IPS-NIHi7 (cell line): Measurements from ENCODE around the gene GPC1.
A peak's percentile ranks its signal among the peaks of the same experiment; 100 is the strongest.

Source experiments
- DNase-seq: peaks from one replicate; pipeline ENCODE4 v3.0.0; 2012; ENCODE audit warnings: mixed read lengths; ENCODE audit errors: extremely low spot score

The GPC1 gene

DNA sequence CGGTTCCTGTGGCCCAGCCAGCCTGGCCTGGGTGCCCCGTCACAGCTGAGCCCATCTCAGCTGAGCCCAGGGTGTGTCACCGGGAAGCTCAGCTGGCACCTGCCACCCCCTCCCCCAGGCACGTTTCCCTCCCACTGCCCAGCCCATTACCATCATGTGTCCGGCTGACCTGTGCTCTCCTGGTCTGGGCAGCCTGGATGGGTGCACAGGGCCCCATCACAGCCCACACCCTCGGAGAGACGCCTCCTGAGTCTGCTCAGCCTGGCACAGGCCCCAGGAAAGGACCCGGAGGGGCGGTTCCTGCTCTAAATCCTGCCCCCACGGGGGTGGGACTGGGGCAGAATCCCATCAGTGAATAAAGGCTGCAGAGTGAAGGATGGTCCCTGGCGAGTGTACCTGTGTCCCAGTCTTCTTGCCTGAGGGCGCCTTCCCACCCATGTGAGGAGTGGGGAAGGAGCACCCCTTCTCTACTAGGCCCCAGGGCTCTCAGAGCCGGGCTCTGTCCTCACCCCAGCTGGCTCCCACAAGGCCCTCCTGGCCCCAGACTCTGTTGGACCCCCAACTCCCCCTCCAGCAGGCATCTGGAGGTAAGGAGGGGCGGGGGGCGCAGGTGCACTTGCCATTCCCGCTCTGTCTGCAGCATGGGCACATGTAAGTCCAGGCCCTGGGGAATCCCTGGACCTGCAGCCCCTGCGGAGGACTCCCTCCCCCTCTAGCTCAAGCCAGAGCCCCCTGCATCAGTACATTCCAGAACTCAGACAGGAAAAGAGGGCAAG, 21.2 kb downstream of the GPC1 start:
- DNase-seq: no peak

DNA sequence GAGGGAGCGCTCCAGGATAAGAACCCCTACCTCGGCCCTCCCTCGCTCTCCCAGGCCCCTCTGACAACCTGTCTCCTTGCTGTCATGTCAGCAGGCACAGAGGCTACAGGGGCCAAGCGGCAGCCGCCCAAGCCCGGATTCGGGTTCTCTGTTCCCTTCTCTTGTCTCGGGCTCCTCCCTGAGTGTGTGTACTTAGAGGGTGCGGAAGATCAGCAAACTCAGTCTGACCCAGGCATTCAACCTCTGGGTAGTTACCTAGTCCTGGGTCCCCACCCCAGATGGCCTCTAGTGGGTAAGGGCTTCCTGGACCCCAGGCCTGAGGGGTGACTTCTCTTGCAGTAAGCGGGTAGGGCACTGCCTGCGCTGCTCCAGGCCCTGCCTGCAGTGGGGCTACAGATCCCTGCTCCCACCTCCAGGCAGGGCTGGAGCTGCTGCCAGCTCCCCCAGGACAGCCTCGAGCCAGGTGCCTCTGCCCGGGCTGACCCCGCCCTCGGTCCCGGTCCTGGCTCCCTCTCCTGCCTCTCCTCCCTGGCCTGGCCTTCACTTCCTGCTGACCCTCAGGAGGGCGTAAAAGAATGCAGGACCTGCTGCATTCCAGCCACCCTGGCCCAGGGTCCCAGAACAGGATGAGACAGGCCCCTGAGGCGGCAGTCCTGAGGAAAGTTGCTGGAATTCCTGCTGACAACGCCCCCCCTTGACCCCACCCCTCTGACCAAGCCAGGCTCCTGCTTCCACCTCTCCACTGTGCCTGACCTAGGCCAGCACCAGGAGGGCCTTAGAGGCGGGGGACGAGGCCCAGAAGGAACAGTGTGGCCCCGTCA, 22.0 kb downstream of the GPC1 start:
- peak; percentile 85 for DNase-seq

DNA sequence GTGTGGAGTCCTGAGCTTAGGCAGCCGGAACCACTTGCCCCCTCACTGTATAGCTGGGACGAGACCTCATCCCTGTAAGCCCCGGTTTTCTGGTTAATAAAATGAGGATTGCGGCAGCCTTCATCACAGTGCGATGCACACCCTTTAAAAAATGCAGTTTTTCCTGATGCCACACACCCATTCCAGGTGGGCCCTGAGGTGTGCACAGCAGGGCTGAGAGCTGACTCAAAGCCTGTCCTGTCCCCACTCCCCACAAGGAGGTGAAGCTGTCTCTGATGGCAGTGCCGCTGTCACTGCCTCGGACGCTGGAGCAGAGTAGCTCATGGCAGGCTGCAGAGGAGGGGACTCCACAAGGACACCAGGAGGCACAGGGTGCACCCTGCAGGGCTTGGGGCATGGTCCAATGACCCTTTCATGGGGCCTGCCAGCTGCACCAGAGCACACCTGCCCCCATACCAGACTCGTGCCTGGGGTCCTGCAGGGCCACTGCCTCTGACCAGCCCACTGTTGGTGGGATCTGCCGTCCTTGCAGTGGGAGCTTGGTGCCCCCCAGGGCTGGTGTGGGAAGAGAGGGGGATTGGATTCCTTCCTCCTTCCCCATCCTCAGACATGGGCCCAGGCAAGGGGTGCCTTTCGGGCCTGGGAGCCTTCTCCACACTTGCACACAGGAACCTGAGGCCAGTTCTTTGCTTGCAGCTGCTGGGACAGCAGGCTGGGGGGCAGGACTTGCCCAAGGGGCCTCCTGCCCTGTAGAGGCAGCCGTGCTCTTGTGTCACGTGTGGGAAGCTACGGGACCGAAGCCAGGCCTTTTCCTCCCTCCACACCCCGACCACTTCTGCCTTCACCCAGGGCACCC, 22.8 kb downstream of the GPC1 start:
- DNase-seq: no peak

DNA sequence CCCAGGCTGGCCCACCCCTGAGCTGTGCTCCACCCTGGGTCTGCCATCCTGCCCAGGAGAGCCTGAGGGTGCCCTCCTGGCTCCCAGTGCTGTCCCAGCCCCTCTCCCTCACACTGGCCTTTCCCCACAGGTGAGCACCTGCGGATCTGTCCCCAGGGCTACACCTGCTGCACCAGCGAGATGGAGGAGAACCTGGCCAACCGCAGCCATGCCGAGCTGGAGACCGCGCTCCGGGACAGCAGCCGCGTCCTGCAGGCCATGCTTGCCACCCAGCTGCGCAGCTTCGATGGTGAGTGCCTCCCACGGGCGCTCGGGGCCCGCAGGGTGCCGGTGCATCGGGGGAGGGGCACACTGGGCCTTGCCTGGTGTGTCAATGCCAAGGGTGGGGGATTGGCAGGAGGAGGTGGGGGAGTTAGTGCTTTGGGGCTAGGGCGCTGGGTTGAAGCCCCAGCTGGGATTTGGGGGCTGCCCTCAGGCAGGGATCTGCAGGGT, 23.5 kb downstream of the GPC1 start:
- DNase-seq: no peak

DNA sequence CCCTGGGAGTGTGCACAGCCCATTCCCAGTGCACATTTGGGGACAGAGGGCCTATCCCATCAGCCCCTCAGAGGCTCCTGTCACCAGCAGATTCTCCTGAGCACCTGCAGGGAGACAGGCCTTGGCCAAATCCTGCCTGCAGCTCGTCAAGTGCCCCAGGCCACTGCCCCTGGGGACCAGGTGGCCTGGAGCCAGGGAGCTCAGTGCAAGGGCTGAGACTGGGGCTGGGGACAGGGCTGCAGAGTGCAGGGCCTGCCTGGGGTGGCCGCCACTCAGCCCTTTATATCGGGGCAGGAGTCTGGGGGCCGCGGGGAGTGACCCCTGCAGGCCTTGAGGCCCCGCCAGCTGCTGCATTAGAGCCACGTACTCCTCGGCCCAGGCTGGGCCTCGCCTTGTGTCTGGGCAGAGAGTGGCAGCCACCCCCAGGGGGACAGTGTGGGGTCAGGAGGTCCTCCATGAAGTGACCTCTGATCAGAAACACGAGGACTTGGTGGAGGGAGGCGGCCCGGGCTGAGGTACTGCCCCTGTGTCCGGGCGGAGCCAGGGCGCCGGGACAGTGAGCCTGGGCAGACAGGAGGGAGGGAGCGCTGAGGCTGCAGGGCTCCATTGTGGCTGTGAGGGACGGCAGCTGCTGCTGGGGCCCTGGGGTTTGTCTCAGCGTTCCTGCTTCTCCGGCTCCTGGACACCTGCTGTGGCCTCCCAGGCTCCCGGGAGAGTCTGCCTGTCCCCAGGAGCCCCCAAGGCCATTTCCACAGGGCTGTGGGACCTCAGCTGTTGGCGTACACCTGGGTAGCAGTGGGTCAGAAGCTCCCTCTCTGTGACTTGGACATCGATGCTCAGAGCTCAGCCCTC, 24.2 kb downstream of the GPC1 start:
- no peak for DNase-seq

DNA sequence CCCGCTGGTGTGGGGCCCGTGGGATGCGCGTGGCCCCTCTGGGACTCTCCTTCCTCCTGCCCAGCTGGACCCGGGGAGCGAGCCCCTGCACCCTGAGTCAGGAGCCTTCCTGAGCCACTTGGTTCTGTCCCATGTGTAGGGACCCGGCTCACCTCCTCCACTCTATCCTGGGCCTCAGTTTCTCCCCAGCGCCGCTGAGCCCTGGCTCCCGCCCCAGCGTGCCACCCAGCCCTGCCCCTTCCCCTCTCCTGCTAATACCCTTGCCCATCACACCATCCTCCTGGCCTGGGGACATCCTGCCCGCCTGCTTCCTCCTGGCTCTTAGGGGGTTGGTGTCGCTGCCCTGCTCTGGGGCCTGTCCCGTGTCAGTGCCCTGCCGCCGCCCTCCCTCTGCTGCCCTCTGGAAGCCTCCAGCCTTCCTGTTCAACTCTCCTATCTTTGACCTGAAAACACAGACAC, 24.8 kb downstream of the GPC1 start:
- DNase-seq: no peak

- no peak for DNase-seq
These were observed 25.4 kb downstream of the GPC1 start for GRCh38 chr2:240460781-240461431.

GRCh38 chr2:240461471-240462072, 26.1 kb downstream of the GPC1 start:
- DNase-seq: no peak

DNA sequence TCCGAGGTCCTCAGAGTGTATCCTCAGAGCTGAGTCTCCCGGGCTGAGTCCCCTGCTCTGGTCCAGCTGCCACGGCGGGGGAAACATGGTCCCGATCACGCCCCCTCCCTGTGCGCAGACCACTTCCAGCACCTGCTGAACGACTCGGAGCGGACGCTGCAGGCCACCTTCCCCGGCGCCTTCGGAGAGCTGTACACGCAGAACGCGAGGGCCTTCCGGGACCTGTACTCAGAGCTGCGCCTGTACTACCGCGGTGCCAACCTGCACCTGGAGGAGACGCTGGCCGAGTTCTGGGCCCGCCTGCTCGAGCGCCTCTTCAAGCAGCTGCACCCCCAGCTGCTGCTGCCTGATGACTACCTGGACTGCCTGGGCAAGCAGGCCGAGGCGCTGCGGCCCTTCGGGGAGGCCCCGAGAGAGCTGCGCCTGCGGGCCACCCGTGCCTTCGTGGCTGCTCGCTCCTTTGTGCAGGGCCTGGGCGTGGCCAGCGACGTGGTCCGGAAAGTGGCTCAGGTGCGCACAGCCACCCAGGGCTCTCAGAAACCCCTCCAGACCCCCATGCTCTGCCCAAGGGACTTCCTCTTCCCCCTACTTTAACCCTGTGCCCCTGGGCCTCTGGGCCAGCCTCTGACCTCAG, 26.7 kb downstream of the GPC1 start:
- DNase-seq: no peak

- DNase-seq: no peak
These were observed 27.3 kb downstream of the GPC1 start for GRCh38 chr2:240462707-240463273.

DNA sequence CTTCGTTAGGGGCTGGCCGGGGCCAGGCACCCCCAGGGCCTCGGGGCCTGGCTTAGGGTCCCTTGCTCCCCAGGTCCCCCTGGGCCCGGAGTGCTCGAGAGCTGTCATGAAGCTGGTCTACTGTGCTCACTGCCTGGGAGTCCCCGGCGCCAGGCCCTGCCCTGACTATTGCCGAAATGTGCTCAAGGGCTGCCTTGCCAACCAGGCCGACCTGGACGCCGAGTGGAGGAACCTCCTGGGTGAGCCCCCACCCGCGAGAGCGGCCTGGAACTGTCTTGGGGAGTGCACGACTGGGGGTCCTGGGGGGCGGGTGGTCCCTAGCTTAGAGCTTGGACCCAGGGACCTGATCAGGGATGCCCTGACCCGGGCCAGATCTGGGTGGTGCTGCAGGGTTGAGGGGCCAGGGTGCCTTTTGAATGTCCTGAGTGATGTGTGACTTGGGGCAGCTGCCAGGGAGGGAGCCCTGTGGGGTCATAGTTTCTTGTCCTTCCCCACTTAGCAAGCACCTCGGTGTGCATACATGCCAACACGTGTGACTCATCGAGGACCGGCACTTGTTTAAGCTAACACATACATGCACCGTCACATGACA, 27.9 kb downstream of the GPC1 start:
- no peak for DNase-seq

GRCh38 chr2:240463866-240464481, 28.5 kb downstream of the GPC1 start:
- no peak for DNase-seq

GRCh38 chr2:240464514-240465241, 29.2 kb downstream of the GPC1 start:
- no peak for DNase-seq

DNA sequence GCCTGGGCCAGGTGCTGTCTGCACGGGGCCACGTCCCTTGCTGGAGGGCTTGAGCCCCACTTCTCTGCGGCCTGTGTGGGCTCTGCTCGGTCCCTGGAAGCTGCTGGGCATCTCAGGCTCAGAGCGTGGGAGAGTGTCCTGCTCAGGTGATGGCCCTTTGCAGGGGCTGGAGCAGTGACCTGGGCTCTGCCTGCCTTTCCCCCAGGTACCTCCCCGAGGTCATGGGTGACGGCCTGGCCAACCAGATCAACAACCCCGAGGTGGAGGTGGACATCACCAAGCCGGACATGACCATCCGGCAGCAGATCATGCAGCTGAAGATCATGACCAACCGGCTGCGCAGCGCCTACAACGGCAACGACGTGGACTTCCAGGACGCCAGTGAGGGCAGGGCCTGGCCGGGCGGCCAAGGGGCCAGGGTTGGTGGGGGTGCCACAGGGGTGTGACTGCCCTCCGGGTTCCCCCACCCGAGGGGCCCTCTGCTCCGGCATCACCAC, 29.9 kb downstream of the GPC1 start:
- no peak for DNase-seq

DNA sequence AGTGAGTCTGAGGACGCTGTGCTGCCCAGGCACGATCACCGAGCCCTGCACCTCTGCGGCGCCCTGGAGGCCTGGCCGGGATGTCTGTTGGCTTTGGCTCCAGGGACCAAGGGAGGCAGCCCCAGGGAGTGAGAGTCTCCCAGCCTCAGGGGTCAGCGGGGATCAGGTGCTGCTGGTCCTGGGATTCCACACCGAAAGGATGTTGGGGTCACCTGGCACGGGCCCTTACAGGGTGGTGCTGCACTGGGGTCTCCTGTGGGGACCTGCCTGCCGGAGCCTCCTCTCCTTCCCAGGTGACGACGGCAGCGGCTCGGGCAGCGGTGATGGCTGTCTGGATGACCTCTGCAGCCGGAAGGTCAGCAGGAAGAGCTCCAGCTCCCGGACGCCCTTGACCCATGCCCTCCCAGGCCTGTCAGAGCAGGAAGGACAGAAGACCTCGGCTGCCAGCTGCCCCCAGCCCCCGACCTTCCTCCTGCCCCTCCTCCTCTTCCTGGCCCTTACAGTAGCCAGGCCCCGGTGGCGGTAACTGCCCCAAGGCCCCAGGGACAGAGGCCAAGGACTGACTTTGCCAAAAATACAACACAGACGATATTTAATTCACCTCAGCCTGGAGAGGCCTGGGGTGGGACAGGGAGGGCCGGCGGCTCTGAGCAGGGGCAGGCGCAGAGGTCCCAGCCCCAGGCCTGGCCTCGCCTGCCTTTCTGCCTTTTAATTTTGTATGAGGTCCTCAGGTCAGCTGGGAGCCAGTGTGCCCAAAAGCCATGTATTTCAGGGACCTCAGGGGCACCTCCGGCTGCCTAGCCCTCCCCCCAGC, 30.5 kb downstream of the GPC1 start:
- no peak for DNase-seq

GRCh38 chr2:240466579-240467148, 31.2 kb downstream of the GPC1 start:
- no peak for DNase-seq
